ENCODE results near the gene GGCT.

DNA sequence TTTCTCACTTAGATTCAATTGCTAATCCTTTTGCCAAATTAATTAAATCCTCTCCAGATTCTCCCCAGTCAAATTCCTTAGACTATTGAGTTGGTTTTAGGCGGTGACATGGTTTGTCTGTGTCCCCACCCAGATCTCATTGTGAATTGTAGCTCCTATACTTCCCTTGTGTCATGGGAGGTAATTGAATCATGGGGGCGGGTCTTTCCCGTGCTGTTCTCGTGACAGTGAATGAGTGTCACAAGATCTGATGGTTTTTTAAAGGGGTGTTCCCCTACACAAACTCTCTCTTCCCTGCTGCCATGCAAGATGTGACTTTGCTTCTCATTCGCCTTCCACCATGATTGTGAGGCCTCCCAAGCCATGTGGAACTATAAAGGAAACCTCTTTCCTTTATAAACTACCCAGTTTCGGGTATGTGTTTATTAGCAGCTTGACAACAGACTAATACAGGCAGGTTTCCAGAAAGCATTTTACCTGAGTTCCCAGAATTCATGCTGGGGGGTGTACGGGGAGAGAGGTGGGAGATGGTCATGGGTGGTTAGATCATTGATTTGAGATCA, 45.4 kb upstream of the GGCT start:
- TF ChIP-seq EZH2 (IDR thresholded peaks at IDR 0.05; ENCODE audit: low read length) (no peak), CTCF (optimal IDR thresholded peaks at IDR 0.05 in 1 of 3, IDR thresholded peaks at IDR 0.05 in 1 of 3, conservative IDR thresholded peaks at IDR 0.05 in 1 of 3; ENCODE audit: extremely low read depth in 1 of 3, insufficient read depth in 2 of 3, low read length in 3 of 3) (no peak)
